Spleen (tissue), 11 donors: ENCODE measurements around the gene UGT1A10. TPM values are rescaled to one million over a fixed set of nuclear protein-coding genes. Genes with fewer than 3 reads are reported as not detected.
"Not testable (repeated sequence)": the region's sequence is repeated elsewhere in the genome, so short reads cannot be mapped to it uniquely, and the experiment has no call there.

Experiments used
- DNase-seq: peaks from one replicate; pipeline ENCODE4 v3.0.0-alpha.2; 2020
- H3K27ac ChIP-seq, 8 donors: fragments of 200-600 bp; sonication (generic) in 7 of 8; 1 replicate in 4 of 8; 2 replicates in 4 of 8; pipeline versions ENCODE4 v1.5.0 to v1.8.0; 2016 to 2021; ENCODE audit warnings: inconsistent platforms in 4 of 8, mild to moderate bottlenecking in 4 of 8, moderate library complexity in 1 of 8
- H3K27me3 ChIP-seq, 7 donors: fragments of 200-600 bp; sonication (generic) in 6 of 7; replicated peaks in 1 of 7; 1 replicate in 4 of 7; 2 replicates in 3 of 7; pipeline versions ENCODE4 v1.5.0 to v1.8.0; 2016 to 2021; ENCODE audit warnings: inconsistent platforms in 3 of 7, mild to moderate bottlenecking in 1 of 7
- H3K36me3 ChIP-seq, 6 donors: fragments of 200-600 bp; sonication (generic) in 5 of 6; 1 replicate in 4 of 6; 2 replicates in 2 of 6; pipeline versions ENCODE4 v1.5.0 to v1.8.0; 2016 to 2021; ENCODE audit warnings: inconsistent platforms in 2 of 6
- H3K4me1 ChIP-seq, 6 donors: fragments of 200-600 bp; sonication (generic) in 5 of 6; 1 replicate in 3 of 6; 2 replicates in 3 of 6; pipeline versions ENCODE4 v1.5.0 to v1.8.0; 2016 to 2021; ENCODE audit warnings: inconsistent platforms in 3 of 6
- H3K4me3 ChIP-seq, 8 donors: fragments of 200-600 bp; sonication (generic) in 7 of 8; 1 replicate in 4 of 8; 2 replicates in 4 of 8; pipeline versions ENCODE4 v1.5.0 to v1.8.0; 2016 to 2021; ENCODE audit warnings: inconsistent platforms in 4 of 8, mild to moderate bottlenecking in 4 of 8, moderate library complexity in 2 of 8
- H3K9me3 ChIP-seq, 8 donors: fragments of 200-600 bp; sonication (generic) in 7 of 8; 1 replicate in 4 of 8; 2 replicates in 4 of 8; pipeline versions ENCODE4 v1.5.0 to v1.8.0; 2016 to 2021; ENCODE audit warnings: inconsistent platforms in 4 of 8
- CTCF ChIP-seq, 11 experiments: fragments of 200-600 bp in 7 of 11; fragments of 450-650 bp in 4 of 11; sonication (generic) in 4 of 11; IDR thresholded peaks in 8 of 11; conservative IDR thresholded peaks in 3 of 11; 1 replicate in 7 of 11; 2 replicates in 4 of 11; pipeline versions ENCODE4 v1.4.0 to v1.8.0; 2016 to 2021; ENCODE audit warnings: antibody characterized with exemption in 11 of 11, inconsistent platforms in 4 of 11, mild to moderate bottlenecking in 1 of 11
- POLR2A ChIP-seq, 3 donors: fragments of 450-650 bp; IDR thresholded peaks; one replicate each; pipeline ENCODE4 v1.5.1; 2017; ENCODE audit warnings: antibody characterized with exemption in 3 of 3, mild to moderate bottlenecking in 1 of 3
- POLR2AphosphoS5 ChIP-seq, 3 donors: sonication (generic); formaldehyde crosslinking; IDR thresholded peaks; one replicate each; pipeline ENCODE4 v1.5.1; 2017; ENCODE audit warnings: antibody characterized with exemption in 3 of 3
- WGBS, 5 donors: extraction: QIAGEN DNeasy Blood & Tissue Kit in 3 of 5; methylation state at CpG; one replicate each; pipeline versions ENCODE4 v1.1.5 to v1.1.7; 2013 to 2018; 5-methylcytosine and 5-hydroxymethylcytosine counted together
- intact Hi-C: fragments of 100-400 bp; cut with DNase I; formaldehyde crosslinking; loops from one replicate; pipeline ENCODE4 v1.15.0; 2023; ENCODE audit warnings: low total_unique reads
- polyA plus RNA-seq, 3 donors: library from polyadenylated mRNA; stranded (reverse); fragments of 200-250 nt; gene quantifications; one replicate each; pipeline ENCODE4 v1.2.1, GENCODE V29; 2013
- total RNA-seq, 7 donors: library from RNA; depleted of rRNA in 3 of 7; stranded (reverse); fragments of >200 nt in 3 of 7; fragmentation: NEBNext Ultra II Directional in 4 of 7; extraction: Animal tissue kit (Norgen Biotek cat#: 25700) in 4 of 7; gene quantifications; one replicate each; pipeline versions ENCODE4 v1.1.0 to v1.2.1, GENCODE V29; 2016 to 2021
- donor health status: healthy with polysubstance abuse.
- donor health status: DM: no; HTN: no; CAD: no; lungs with moderate emphysema.
- donor health status: DM: no; HTN: no; CAD: no.
- donor health status: Bipolar disorder and iron deficiency.
- donor health status: healthy.
- donor health status: DM: no; HTN: no; CAD: no.
- donor health status: DM: yes; HTN: yes; CAD: no.

The UGT1A10 gene
- total and polyA plus RNA-seq, 10 donors: 0.03 TPM; not detected in 9

- H3K4me3 ChIP-seq: no peak overlapping the region
- TF ChIP-seq POLR2AphosphoS5 (IDR thresholded peaks at IDR 0.05) (no peak), POLR2A (IDR thresholded peaks at IDR 0.05) (no peak), CTCF (IDR thresholded peaks at IDR 0.05 in 8 of 11, conservative IDR thresholded peaks at IDR 0.05 in 3 of 11) (no peak)
- peaks cover 0 to 7% (median 0%) of the 10 kb centered on the region in 7 donors for H3K27me3 ChIP-seq
- no peaks in the 10 kb centered on the region for H3K4me1 ChIP-seq
- peaks cover 0 to 9% (median under 1%) of the 10 kb centered on the region in 8 donors for H3K9me3 ChIP-seq
- intact Hi-C loops: no loop called here
- no peaks in the 10 kb centered on the region for H3K36me3 ChIP-seq
- DNase-seq: no peak
- H3K27ac ChIP-seq: no peak overlapping the region
- 75 to 95% (median 91%) methylated on average over 3 of the region's 3 CpGs for WGBS, 5 donors
These were observed 31.4 kb upstream of the UGT1A10 start for GRCh38 chr2:233604826-233605225.

- intact Hi-C loops: no loop called here
- Histone ChIP-seq H3K27me3 (peaks cover 0 to 4% (median 0%) of the 10 kb centered on the region in 7 donors), H3K27ac (no peak overlapping the region), H3K36me3 (no peaks in the 10 kb centered on the region), H3K4me3 (no peak overlapping the region), H3K9me3 (peaks cover 0 to 16% (median 9%) of the 10 kb centered on the region in 8 donors), H3K4me1 (no peaks in the 10 kb centered on the region)
- DNase-seq: no peak
- TF ChIP-seq POLR2AphosphoS5 (IDR thresholded peaks at IDR 0.05) (no peak), POLR2A (IDR thresholded peaks at IDR 0.05) (no peak), CTCF (IDR thresholded peaks at IDR 0.05 in 8 of 11, conservative IDR thresholded peaks at IDR 0.05 in 3 of 11) (no peak)
- WGBS, 5 donors: 87 to 95% (median 92%) methylated on average over 1 of the region's 1 CpG
These were observed 30.6 kb upstream of the UGT1A10 start for GRCh38 chr2:233605680-233606079.

- H3K27me3 ChIP-seq: no peaks in the 10 kb centered on the region
- no peaks in the 10 kb centered on the region for H3K36me3 ChIP-seq
- WGBS, 5 donors: 78 to 84% (median 82%) methylated on average over 4 of the region's 4 CpGs
- H3K27ac ChIP-seq: no peak overlapping the region
- peaks cover 0 to 37% (median 28%) of the 10 kb centered on the region in 8 donors for H3K9me3 ChIP-seq
- intact Hi-C loops: no loop called here
- DNase-seq: no peak
- TF ChIP-seq POLR2AphosphoS5 (IDR thresholded peaks at IDR 0.05) (no peak), CTCF (IDR thresholded peaks at IDR 0.05 in 8 of 11, conservative IDR thresholded peaks at IDR 0.05 in 3 of 11) (no peak), POLR2A (IDR thresholded peaks at IDR 0.05) (no peak)
- H3K4me3 ChIP-seq: no peak overlapping the region
- H3K4me1 ChIP-seq: no peaks in the 10 kb centered on the region
These were observed 25.0 kb upstream of the UGT1A10 start for GRCh38 chr2:233611284-233611683.

DNA sequence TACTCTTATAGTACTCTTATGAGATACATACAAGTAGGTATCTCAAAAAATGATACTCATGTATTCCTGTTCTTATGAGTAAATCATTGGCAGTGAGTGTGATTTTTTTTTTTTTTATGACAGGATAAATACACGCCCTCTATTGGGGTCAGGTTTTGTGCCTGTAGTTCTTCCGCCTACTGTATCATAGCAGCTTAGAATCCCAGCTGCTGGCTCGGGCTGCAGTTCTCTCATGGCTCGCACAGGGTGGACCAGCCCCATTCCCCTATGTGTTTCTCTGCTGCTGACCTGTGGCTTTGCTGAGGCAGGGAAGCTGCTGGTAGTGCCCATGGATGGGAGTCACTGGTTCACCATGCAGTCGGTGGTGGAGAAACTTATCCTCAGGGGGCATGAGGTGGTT lies 18.8 kb upstream of the UGT1A10 start, which contains the start of gene UGT1A8:
Gene UGT1A8 (plus strand): TSS at position 158 of the 400 bp plus-strand sequence. CDS start 75 bp downstream, at position 233.
- H3K27ac ChIP-seq, H3K4me1 ChIP-seq, H3K27me3 ChIP-seq, DNase-seq, H3K4me3 ChIP-seq, H3K36me3 ChIP-seq, intact Hi-C loops: not testable (repeated sequence)
- WGBS, 5 donors: 82 to 93% (median 91%) methylated on average over 5 of the region's 5 CpGs
- H3K9me3 ChIP-seq: peaks cover 0 to 17% (median 3%) of the 10 kb centered on the region in 8 donors

DNA sequence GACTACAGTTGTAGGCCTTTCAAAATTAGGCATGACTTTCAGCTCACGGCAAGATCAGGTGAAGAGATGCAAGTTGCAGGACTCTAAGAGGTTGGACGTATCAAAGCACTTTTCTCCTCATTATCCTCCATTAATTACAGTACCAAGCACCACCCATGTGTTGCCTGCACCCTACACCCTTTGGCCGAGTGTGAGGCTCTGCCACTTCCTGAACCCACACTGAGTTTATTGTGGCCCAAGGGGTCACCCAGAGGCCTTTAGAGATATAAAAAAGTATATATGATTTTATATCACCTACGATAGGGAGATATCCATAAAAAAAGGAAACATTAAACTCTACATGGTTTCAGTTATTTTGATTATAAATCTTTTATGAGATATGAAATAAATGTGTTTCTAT lies 16.0 kb upstream of the UGT1A10 start:
- 79 to 90% (median 88%) methylated on average over 4 of the region's 4 CpGs for WGBS, 5 donors
- H3K9me3 ChIP-seq: peaks cover 0 to 6% (median 0%) of the 10 kb centered on the region in 8 donors
- peaks cover 0 to 17% (median 0%) of the 10 kb centered on the region in 7 donors for H3K27me3 ChIP-seq
- H3K4me3 ChIP-seq: no peak overlapping the region
- no peaks in the 10 kb centered on the region for H3K36me3 ChIP-seq
- no peak for TF ChIP-seq POLR2AphosphoS5 (IDR thresholded peaks at IDR 0.05)
- TF ChIP-seq CTCF (IDR thresholded peaks at IDR 0.05 in 8 of 11, conservative IDR thresholded peaks at IDR 0.05 in 3 of 11): no peak
- no peak for TF ChIP-seq POLR2A (IDR thresholded peaks at IDR 0.05)
- intact Hi-C loops: no loop called here
- no peaks in the 10 kb centered on the region for H3K4me1 ChIP-seq
- H3K27ac ChIP-seq: no peak overlapping the region
- no peak for DNase-seq

DNA sequence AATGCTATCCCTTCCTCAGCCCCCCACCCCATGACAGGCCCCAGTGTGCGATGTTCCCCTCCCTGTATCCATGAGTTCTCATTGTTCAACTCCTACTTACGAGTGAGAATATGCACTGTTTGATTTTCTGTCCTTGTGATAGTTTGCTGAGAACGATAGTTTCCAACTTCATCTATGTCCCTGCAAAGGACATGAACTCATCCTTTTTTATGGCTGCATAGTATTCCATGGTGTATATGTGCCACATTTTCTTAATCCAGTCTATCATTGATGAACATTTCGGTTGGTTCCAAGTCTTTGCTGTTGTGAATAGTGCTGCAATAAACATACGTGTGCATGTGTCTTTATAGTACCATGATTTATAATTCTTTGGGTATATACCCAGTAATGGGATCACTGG lies 14.4 kb upstream of the UGT1A10 start:
- 90 to 92% (median 91%) methylated on average over 5 of the region's 5 CpGs for WGBS, 5 donors
- H3K27me3 ChIP-seq: peaks cover 0 to 12% (median 0%) of the 10 kb centered on the region in 7 donors
- H3K9me3 ChIP-seq, DNase-seq, H3K36me3 ChIP-seq, intact Hi-C loops, H3K27ac ChIP-seq, H3K4me1 ChIP-seq, H3K4me3 ChIP-seq: not testable (repeated sequence)
